B cell (primary cell): ENCODE results near the gene PAQR5.

Experiments
- EZH2 ChIP-seq: IDR thresholded peaks from 2 replicates; pipeline ENCODE4 v1.6.1; 2012; ENCODE audit warnings: borderline replicate concordance, low read depth, mild to moderate bottlenecking, moderate library complexity, low read length; ENCODE audit not compliant: insufficient read depth, poor library complexity, severe bottlenecking
- TF ChIP-seq, protein P1 (sequence below): fragments of 200-600 bp; IDR thresholded peaks from one replicate; pipeline ENCODE4 v1.8.0; 2022; ENCODE audit warnings: antibody characterized with exemption, mild to moderate bottlenecking

DNA sequence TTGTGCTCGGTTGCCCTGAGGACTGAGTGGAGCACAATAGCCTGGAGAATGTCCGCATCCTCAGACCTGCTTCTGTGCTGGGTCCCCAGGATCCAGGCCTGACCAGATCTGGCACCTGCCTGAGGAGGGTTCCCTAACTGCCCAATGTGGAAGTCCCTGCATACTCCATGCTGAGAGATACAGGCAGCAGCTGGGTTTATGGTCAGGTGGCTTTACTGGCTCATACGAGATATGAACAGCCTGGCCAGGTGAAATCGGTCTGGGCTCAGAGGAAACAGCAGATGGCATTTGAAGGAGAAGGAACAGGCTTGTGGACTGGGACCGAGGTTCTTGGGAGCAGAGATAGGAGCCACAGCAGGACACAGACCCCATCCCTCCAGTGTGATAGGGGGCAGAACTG is 97.3 kb downstream of the PAQR5 start:
- TF ChIP-seq, protein P1, sequence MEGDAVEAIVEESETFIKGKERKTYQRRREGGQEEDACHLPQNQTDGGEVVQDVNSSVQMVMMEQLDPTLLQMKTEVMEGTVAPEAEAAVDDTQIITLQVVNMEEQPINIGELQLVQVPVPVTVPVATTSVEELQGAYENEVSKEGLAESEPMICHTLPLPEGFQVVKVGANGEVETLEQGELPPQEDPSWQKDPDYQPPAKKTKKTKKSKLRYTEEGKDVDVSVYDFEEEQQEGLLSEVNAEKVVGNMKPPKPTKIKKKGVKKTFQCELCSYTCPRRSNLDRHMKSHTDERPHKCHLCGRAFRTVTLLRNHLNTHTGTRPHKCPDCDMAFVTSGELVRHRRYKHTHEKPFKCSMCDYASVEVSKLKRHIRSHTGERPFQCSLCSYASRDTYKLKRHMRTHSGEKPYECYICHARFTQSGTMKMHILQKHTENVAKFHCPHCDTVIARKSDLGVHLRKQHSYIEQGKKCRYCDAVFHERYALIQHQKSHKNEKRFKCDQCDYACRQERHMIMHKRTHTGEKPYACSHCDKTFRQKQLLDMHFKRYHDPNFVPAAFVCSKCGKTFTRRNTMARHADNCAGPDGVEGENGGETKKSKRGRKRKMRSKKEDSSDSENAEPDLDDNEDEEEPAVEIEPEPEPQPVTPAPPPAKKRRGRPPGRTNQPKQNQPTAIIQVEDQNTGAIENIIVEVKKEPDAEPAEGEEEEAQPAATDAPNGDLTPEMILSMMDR = no peak
- no peak for TF ChIP-seq EZH2
